ENCODE data around the gene TBX19. TPM values are rescaled to one million over a fixed set of nuclear protein-coding genes. Genes with fewer than 3 reads are reported as not detected.

TBX19 gene
- total and polyA plus RNA-seq, 2 of the 8 experiments (the other 6 are each of a cell fraction or from before 2014, with no cell fraction given), result 1.0 to 1.8 TPM

- H3K9ac ChIP-seq (replicated peaks in 1 of 4; ENCODE audit: extremely low read depth in 1 of 4, low read depth in 3 of 4, low read length in 3 of 4), result no peak overlapping the region
- H3K23ac ChIP-seq (ENCODE audit: insufficient read length), result no peak overlapping the region
- no peak overlapping the region for H3K14ac ChIP-seq (ENCODE audit: insufficient read length)
- H3K79me2 ChIP-seq (ENCODE audit: control insufficient read depth in 1 of 2, insufficient read depth in 2 of 2, low read length in 2 of 2), result no peaks in the 10 kb centered on the region
- H3K27ac ChIP-seq (ENCODE audit: low read depth, low read length), result no peak overlapping the region
- H3K4ac ChIP-seq (replicated peaks; ENCODE audit: insufficient read length, low read depth, low read length), result no peak overlapping the region
- H2BK20ac ChIP-seq (ENCODE audit: low read length), result no peak overlapping the region
- H4K20me1 ChIP-seq (replicated peaks in 1 of 2; ENCODE audit: control insufficient read depth in 1 of 2, insufficient read depth in 2 of 2, low read length in 2 of 2), result no peaks in the 10 kb centered on the region
- no peak overlapping the region for H2AFZ ChIP-seq (ENCODE audit: low read length)
- no peak overlapping the region for H4K8ac ChIP-seq (ENCODE audit: extremely low read depth, insufficient read depth, low read length)
- no peak overlapping the region for H2BK120ac ChIP-seq (replicated peaks; ENCODE audit: low read depth, low read length)
- H3K9me3 ChIP-seq (ENCODE audit: insufficient read depth in 2 of 2, low read depth in 1 of 2, low read length in 1 of 2), result no peaks in the 10 kb centered on the region
- WGBS, 2 experiments (ENCODE audit: extremely low coverage in 1 of 2, insufficient coverage in 1 of 2, insufficient read length in 1 of 2, insufficient replicate concordance in 2 of 2, low coverage in 1 of 2, low lambda C conversion rate in 2 of 2, missing lambda C conversion rate in 1 of 2), result 94% methylated on average over 11 of the region's 11 CpGs; no CpG with 5 or more reads in 1 of the 2 experiments
- CTCF ChIA-PET (ENCODE audit: partially characterized antibody), result interaction anchor here (2.2 to 3.1 kb wide), 2 partner anchors 49 to 60 kb away, joined by 4 to 13 read pairs; no protein-coding TSS in a partner anchor
- no peak overlapping the region for H2BK12ac ChIP-seq (ENCODE audit: low read depth, low read length)
- no peak overlapping the region for H2BK5ac ChIP-seq (ENCODE audit: low read depth, low read length)
- FAIRE-seq (no peak), DNase-seq (ENCODE audit: low read depth in 1 of 2, low spot score in 2 of 2) (no peak)
- no peak overlapping the region for H4K91ac ChIP-seq (replicated peaks; ENCODE audit: insufficient read length, low read length)
- H3K4me1 ChIP-seq (replicated peaks in 1 of 4; ENCODE audit: control insufficient read depth in 3 of 4, insufficient read depth in 4 of 4, low read length in 3 of 4), result peaks cover 0 to 9% (median 0%) of the 10 kb centered on the region in 4 experiments; a peak in 3 of 7 replicates
- H2BK15ac ChIP-seq (ENCODE audit: low read length), result no peak overlapping the region
- no peaks in the 10 kb centered on the region for H3K36me3 ChIP-seq (ENCODE audit: control insufficient read depth in 2 of 4, insufficient read depth in 4 of 4, low read length in 3 of 4)
- no peak overlapping the region for H4K5ac ChIP-seq (ENCODE audit: insufficient read length, low read depth, low read length)
- H3K18ac ChIP-seq (ENCODE audit: extremely low read depth, low read length), result no peak overlapping the region
- H3K56ac ChIP-seq (replicated peaks; ENCODE audit: insufficient read length, low read depth, low read length), result no peak overlapping the region
- no peaks in the 10 kb centered on the region for H3K79me1 ChIP-seq (ENCODE audit: low read depth, low read length)
- H3K27me3 ChIP-seq (replicated peaks in 1 of 4; ENCODE audit: control insufficient read depth in 3 of 4, extremely low read depth in 1 of 4, insufficient read depth in 3 of 4, low read length in 3 of 4), result no peaks in the 10 kb centered on the region
- POLR2A ChIA-PET (ENCODE audit: partially characterized antibody), result interaction anchor here (0.6 kb wide), 1 partner anchor 161 kb away, joined by 3 read pairs; no protein-coding TSS in a partner anchor
- no peak overlapping the region for H3K4me2 ChIP-seq (ENCODE audit: insufficient read depth in 1 of 2, low read depth in 2 of 2, low read length in 2 of 2)
- no peak overlapping the region for H2AK5ac ChIP-seq (ENCODE audit: low read depth, low read length)
- no peaks in the 10 kb centered on the region for H3K23me2 ChIP-seq (ENCODE audit: low read depth, low read length)
- H3K4me3 ChIP-seq (ENCODE audit: extremely low read depth in 1 of 4, insufficient read depth in 2 of 4, low read depth in 3 of 4, low read length in 4 of 4), result no peak overlapping the region
- TF ChIP-seq POU5F1 (IDR thresholded peaks at IDR 0.05; ENCODE audit: low read depth, low read length) (no peak), TBP (IDR thresholded peaks at IDR 0.05; ENCODE audit: low read depth, low read length) (no peak), RFX5 (IDR thresholded peaks at IDR 0.05; ENCODE audit: borderline replicate concordance, low read depth, low read length) (no peak), EGR1 (IDR thresholded peaks at IDR 0.05; ENCODE audit: borderline replicate concordance, low read depth, low read length) (no peak), YY1 (IDR thresholded peaks at IDR 0.05; ENCODE audit: low read depth, low read length) (no peak), MAX (IDR thresholded peaks at IDR 0.05) (no peak), POLR2A (IDR thresholded peaks at IDR 0.05; ENCODE audit: control extremely low read depth in 1 of 2, low read depth in 2 of 2, low read length in 2 of 2) (no peak), SIX5 (IDR thresholded peaks at IDR 0.05; ENCODE audit: low read depth, low read length) (no peak), RBBP5 (IDR thresholded peaks at IDR 0.05; ENCODE audit: borderline replicate concordance, low read depth, low read length) (no peak), ASH2L (IDR thresholded peaks at IDR 0.05; ENCODE audit: low read length) (no peak), BACH1 (IDR thresholded peaks at IDR 0.05; ENCODE audit: low read length) (no peak), RXRA (IDR thresholded peaks at IDR 0.05; ENCODE audit: insufficient read depth, low read depth, low read length) (no peak)
- TF ChIP-seq, protein P1, sequence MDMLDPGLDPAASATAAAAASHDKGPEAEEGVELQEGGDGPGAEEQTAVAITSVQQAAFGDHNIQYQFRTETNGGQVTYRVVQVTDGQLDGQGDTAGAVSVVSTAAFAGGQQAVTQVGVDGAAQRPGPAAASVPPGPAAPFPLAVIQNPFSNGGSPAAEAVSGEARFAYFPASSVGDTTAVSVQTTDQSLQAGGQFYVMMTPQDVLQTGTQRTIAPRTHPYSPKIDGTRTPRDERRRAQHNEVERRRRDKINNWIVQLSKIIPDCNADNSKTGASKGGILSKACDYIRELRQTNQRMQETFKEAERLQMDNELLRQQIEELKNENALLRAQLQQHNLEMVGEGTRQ (IDR thresholded peaks at IDR 0.05; ENCODE audit: low read length), result no peak
Measured at GRCh38 chr1:168281603-168282325, 1.1 kb downstream of the TBX19 start.

Measured in H1 (cell line).